HEK293 (cell line): ENCODE results near the gene MYL4.

Experiments used
- CTCF ChIP-seq: fragments of 450-650 bp; formaldehyde crosslinking; IDR thresholded peaks from 2 replicates; pipeline ENCODE4 v1.5.1; 2016; ENCODE audit warnings: missing biosample characterization, missing genetic modification characterization
- ZNF133 ChIP-seq: fragments of 450-650 bp; formaldehyde crosslinking; IDR thresholded peaks from 2 replicates; pipeline ENCODE4 v1.5.1; 2016; ENCODE audit warnings: missing biosample characterization, missing genetic modification characterization
- ZNF280C ChIP-seq: fragments of 450-650 bp; formaldehyde crosslinking; IDR thresholded peaks from 2 replicates; pipeline ENCODE4 v1.5.1; 2016; ENCODE audit warnings: missing biosample characterization, missing genetic modification characterization
- ZNF561 ChIP-seq: fragments of 450-650 bp; IDR thresholded peaks from 2 replicates; pipeline ENCODE4 v1.5.1; 2018; ENCODE audit warnings: missing biosample characterization, missing genetic modification characterization, borderline replicate concordance

GRCh38 chr17:47272491-47272890 is 63.3 kb downstream of the MYL4 start:
- no peak for TF ChIP-seq CTCF (tag by site-specific recombination)
- no peak for TF ChIP-seq ZNF561 (tag by site-specific recombination)
- no peak for TF ChIP-seq ZNF133
- no peak for TF ChIP-seq ZNF280C (tag by site-specific recombination)
